ENCODE results near the gene IL1B.

Gene IL1B

DNA sequence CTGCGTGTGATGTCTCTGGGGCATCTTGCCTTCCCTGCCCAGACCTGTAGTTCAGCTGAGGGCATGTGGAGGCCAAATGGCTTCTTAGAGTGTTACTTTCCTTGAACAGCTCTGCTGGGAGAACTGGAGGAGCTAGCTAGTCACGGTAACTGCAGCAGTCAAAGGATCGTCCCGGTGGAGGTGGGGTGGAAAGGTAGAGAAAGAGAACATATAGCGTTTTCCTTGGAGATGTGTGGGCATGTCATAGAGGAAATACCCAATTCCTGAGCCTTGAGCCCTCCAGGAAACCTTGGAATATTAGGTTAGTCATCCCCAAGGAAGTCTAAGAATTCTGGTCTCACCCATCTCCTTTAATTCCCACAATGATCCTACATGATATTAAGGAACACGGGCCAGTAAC is 40.8 kb upstream of the IL1B start:
- Histone ChIP-seq H3K9me3 (ENCODE audit: control insufficient read depth, insufficient read depth, low read length) (no peaks in the 10 kb centered on the region), H3F3A (ENCODE audit: control insufficient read depth, insufficient read depth) (no peaks in the 10 kb centered on the region), H3K79me2 (ENCODE audit: control insufficient read depth, low read length) (no peaks in the 10 kb centered on the region), H3K4me1 (ENCODE audit: control insufficient read depth, low read length) (peaks cover 21% of the 10 kb centered on the region), H3K27me3 (ENCODE audit: control insufficient read depth, low read length) (no peaks in the 10 kb centered on the region; the same call in 1 of the 2 replicates), H4K20me1 (ENCODE audit: control insufficient read depth, insufficient read depth, low read depth, low read length) (no peaks in the 10 kb centered on the region), H3K27ac (ENCODE audit: low read depth, low read length) (no peak overlapping the region), H3K36me3 (ENCODE audit: control insufficient read depth, low read length) (no peaks in the 10 kb centered on the region), H3K4me2 (ENCODE audit: low read length) (no peak overlapping the region), H3K4me3 (ENCODE audit: low read length) (no peak overlapping the region), H3K9me2 (replicated peaks; ENCODE audit: control insufficient read depth, low read length) (no peaks in the 10 kb centered on the region)
- TF ChIP-seq EZH2phosphoT487 (IDR thresholded peaks at IDR 0.05; ENCODE audit: borderline replicate concordance, low read length), result no peak
- TF ChIP-seq, protein P1, sequence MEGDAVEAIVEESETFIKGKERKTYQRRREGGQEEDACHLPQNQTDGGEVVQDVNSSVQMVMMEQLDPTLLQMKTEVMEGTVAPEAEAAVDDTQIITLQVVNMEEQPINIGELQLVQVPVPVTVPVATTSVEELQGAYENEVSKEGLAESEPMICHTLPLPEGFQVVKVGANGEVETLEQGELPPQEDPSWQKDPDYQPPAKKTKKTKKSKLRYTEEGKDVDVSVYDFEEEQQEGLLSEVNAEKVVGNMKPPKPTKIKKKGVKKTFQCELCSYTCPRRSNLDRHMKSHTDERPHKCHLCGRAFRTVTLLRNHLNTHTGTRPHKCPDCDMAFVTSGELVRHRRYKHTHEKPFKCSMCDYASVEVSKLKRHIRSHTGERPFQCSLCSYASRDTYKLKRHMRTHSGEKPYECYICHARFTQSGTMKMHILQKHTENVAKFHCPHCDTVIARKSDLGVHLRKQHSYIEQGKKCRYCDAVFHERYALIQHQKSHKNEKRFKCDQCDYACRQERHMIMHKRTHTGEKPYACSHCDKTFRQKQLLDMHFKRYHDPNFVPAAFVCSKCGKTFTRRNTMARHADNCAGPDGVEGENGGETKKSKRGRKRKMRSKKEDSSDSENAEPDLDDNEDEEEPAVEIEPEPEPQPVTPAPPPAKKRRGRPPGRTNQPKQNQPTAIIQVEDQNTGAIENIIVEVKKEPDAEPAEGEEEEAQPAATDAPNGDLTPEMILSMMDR (IDR thresholded peaks at IDR 0.05; ENCODE audit: low read depth, low read length, poor library complexity, severe bottlenecking), result no peak

DNA sequence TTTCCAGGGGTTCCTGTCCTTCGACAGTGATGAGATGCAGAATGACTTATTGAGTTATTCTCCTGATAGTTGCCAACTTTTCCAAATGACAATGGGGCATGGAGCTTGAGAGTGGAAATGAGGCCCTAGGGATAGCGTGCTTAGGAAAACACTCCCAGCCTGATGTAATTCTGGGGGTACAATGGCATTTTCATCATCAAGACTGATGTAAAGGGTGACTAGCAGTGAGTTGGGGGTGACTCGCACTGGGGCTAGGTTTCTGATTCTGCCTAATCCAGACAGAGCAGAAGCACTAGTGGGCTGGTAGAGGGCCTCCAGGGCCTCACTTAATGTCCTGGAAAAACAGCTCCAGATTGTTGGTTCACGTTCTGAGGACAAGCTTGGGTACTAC is 40.4 kb upstream of the IL1B start:
- no peak for TF ChIP-seq EZH2phosphoT487 (IDR thresholded peaks at IDR 0.05; ENCODE audit: borderline replicate concordance, low read length)
- TF ChIP-seq, protein P1 (IDR thresholded peaks at IDR 0.05; ENCODE audit: low read depth, low read length, poor library complexity, severe bottlenecking), result no peak
- peaks cover 21% of the 10 kb centered on the region for H3K4me1 ChIP-seq (ENCODE audit: control insufficient read depth, low read length)
- H3K9me2 ChIP-seq (replicated peaks; ENCODE audit: control insufficient read depth, low read length), result no peaks in the 10 kb centered on the region
- no peaks in the 10 kb centered on the region for H4K20me1 ChIP-seq (ENCODE audit: control insufficient read depth, insufficient read depth, low read depth, low read length)
- no peak overlapping the region for H3K4me2 ChIP-seq (ENCODE audit: low read length)
- no peak overlapping the region for H3K4me3 ChIP-seq (ENCODE audit: low read length)
- H3K79me2 ChIP-seq (ENCODE audit: control insufficient read depth, low read length), result no peaks in the 10 kb centered on the region
- H3K36me3 ChIP-seq (ENCODE audit: control insufficient read depth, low read length), result no peaks in the 10 kb centered on the region
- no peaks in the 10 kb centered on the region for H3F3A ChIP-seq (ENCODE audit: control insufficient read depth, insufficient read depth)
- no peaks in the 10 kb centered on the region for H3K9me3 ChIP-seq (ENCODE audit: control insufficient read depth, insufficient read depth, low read length)
- H3K27ac ChIP-seq (ENCODE audit: low read depth, low read length), result no peak overlapping the region
- no peaks in the 10 kb centered on the region; the same call in 1 of the 2 replicates for H3K27me3 ChIP-seq (ENCODE audit: control insufficient read depth, low read length)

DNA sequence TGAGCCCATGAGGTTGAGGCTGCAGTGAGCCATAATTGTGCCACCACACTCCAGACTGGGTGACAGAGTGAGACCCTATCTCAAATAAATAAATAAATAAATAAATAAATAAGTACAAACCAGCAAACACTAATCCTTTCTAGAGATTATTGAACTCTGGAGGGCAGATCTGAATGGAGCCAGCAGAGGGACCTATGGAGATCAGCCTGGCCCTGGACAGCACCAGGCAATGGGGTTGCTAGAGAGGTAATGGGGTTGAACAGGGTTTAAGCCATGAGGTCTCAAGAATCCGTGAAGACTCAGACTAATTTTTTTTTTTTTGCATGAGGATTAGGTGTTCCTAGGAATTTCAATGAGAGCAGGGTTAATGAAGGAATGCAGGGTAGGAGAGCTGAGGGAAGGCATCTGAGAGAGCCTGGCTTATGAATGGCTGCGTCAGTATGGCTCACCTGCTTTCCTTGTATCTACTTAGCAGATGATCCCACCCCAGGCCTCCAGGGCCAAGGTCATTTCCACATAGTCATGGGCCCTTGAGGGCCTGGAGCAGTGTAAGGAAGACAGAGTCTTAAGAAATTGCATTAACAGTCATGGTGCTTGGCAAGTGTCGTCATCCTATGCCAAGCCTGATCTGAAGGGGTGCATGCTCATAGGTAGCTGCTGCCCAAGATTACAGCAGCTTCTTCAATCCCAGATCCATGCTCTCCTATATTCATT is 39.8 kb upstream of the IL1B start:
- H3K27ac ChIP-seq (ENCODE audit: low read depth, low read length), result no peak overlapping the region
- no peaks in the 10 kb centered on the region for H3K9me2 ChIP-seq (replicated peaks; ENCODE audit: control insufficient read depth, low read length)
- peaks cover 2% of the 10 kb centered on the region for H3K27me3 ChIP-seq (ENCODE audit: control insufficient read depth, low read length)
- peaks cover 20% of the 10 kb centered on the region for H3K4me1 ChIP-seq (ENCODE audit: control insufficient read depth, low read length)
- no peak overlapping the region for H3K4me3 ChIP-seq (ENCODE audit: low read length)
- H4K20me1 ChIP-seq (ENCODE audit: control insufficient read depth, insufficient read depth, low read depth, low read length), result no peaks in the 10 kb centered on the region
- H3K36me3 ChIP-seq (ENCODE audit: control insufficient read depth, low read length), result no peaks in the 10 kb centered on the region
- no peak overlapping the region for H3K4me2 ChIP-seq (ENCODE audit: low read length)
- no peaks in the 10 kb centered on the region for H3F3A ChIP-seq (ENCODE audit: control insufficient read depth, insufficient read depth)
- H3K9me3 ChIP-seq (ENCODE audit: control insufficient read depth, insufficient read depth, low read length), result no peaks in the 10 kb centered on the region
- H3K79me2 ChIP-seq (ENCODE audit: control insufficient read depth, low read length), result no peaks in the 10 kb centered on the region
- TF ChIP-seq EZH2phosphoT487 (IDR thresholded peaks at IDR 0.05; ENCODE audit: borderline replicate concordance, low read length), result no peak
- TF ChIP-seq, protein P1 (IDR thresholded peaks at IDR 0.05; ENCODE audit: low read depth, low read length, poor library complexity, severe bottlenecking), result no peak

All from DOHH2 (cell line).